Measurements from ENCODE around the gene ABR.

DNA sequence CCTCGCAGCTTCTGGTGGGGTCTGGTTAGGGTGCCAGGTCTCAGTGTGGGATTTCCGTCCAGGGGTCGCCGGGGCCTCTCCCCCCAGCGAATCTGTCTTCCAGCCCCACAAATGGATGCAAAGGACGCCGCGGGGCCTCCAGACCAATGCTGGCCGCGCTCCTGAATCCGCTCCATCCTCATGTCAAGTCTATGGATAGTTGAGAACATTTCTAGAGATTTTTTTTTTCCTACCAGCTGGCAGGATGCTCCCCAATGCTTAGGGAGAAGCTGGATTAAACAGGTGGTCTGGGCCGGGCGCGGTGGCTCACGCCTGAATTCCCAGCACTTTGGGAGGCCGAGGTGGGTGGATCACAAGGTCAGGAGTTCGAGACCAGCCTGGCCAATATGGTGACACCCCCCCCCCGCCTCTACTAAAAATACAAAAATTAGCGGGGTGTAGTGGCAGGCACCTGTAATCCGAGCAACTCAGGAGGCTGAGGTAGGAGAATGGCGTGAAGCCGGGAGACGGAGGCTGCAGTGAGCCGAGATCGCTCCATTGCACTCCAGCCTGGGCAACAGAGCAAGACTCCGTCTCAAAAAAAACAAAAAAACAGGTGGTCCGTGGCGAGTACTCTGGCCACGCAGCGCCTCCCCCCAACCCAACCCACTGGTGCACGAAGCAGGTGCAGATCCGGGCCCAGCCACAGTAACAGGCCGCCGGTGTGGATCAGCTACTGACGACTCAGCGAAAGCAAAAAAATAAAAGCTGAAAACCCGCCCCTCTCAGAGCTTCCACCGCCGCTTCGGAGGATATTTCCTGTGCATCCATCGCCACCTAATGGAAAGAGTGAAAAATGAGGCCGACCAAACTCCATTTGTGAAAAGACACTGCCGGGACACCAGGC lies 199.1 kb downstream of the ABR start:
- TF ChIP-seq, protein P1, sequence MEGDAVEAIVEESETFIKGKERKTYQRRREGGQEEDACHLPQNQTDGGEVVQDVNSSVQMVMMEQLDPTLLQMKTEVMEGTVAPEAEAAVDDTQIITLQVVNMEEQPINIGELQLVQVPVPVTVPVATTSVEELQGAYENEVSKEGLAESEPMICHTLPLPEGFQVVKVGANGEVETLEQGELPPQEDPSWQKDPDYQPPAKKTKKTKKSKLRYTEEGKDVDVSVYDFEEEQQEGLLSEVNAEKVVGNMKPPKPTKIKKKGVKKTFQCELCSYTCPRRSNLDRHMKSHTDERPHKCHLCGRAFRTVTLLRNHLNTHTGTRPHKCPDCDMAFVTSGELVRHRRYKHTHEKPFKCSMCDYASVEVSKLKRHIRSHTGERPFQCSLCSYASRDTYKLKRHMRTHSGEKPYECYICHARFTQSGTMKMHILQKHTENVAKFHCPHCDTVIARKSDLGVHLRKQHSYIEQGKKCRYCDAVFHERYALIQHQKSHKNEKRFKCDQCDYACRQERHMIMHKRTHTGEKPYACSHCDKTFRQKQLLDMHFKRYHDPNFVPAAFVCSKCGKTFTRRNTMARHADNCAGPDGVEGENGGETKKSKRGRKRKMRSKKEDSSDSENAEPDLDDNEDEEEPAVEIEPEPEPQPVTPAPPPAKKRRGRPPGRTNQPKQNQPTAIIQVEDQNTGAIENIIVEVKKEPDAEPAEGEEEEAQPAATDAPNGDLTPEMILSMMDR (IDR thresholded peaks at IDR 0.05 in 8 of 11, conservative IDR thresholded peaks at IDR 0.05 in 3 of 11), result peak; percentile 21 to 84 (median 72)
- TF ChIP-seq POLR2A (IDR thresholded peaks at IDR 0.05), result no peak

Measured in spleen (tissue), 7 donors.